SK-N-SH (cell line): Measurements from ENCODE around the gene DOHH. TPM values are rescaled to one million over a fixed set of nuclear protein-coding genes. Genes with fewer than 3 reads are reported as not detected.

ENCODE experiments used
- CTCF ChIA-PET: fragments of 300-600, 350-600 bp; formaldehyde crosslinking; extraction: SDS; loops from one replicate; lab custom pipeline; 2021; lab: Yijun Ruan, JAX
- POLR2A ChIA-PET: fragments of 350-600 bp; sonication (Branson Sonifier 250); formaldehyde crosslinking; extraction: SDS; loops from one replicate; lab custom pipeline; 2020; ENCODE audit warnings: antibody characterized with exemption, inconsistent platforms; lab: Yijun Ruan, JAX
- DNase-seq: peaks from one replicate; pipeline ENCODE4 v3.0.0; 2012
- H2AFZ ChIP-seq: fragments of 200-600 bp; sonication (generic); 2 replicates; pipeline ENCODE4 v1.8.1; 2016; ENCODE audit warnings: antibody characterized with exemption, mild to moderate bottlenecking, low read depth
- H3F3A ChIP-seq: fragments of 200-600 bp; sonication (generic); replicated peaks from 2 replicates; pipeline ENCODE3; 2016; ENCODE audit warnings: antibody characterized with exemption, mild to moderate bottlenecking; ENCODE audit not compliant: insufficient read depth
- H3K27ac ChIP-seq, 2 experiments: fragments of 200-500 bp in 1 of 2; fragments of 200-600 bp in 1 of 2; sonication (Bioruptor generic) in 1 of 2; sonication (generic), shearing (Covaris generic) in 1 of 2; 2 replicates each; pipeline versions ENCODE4 v1.5.1 to v1.6.1; 2014 to 2016; ENCODE audit warnings: low read depth in 2 of 2, inconsistent platforms in 1 of 2, low read length in 1 of 2, mild to moderate bottlenecking in 1 of 2, mixed read lengths in 1 of 2
- H3K27me3 ChIP-seq: fragments of 200-600 bp; sonication (generic), shearing (Covaris generic); 2 replicates; pipeline ENCODE4 v1.6.1; 2016; ENCODE audit warnings: mixed run types; ENCODE audit not compliant: insufficient read depth
- H3K36me3 ChIP-seq, 2 experiments: fragments of 200-500 bp in 1 of 2; fragments of 200-600 bp in 1 of 2; sonication (Bioruptor generic) in 1 of 2; sonication (generic) in 1 of 2; replicated peaks in 1 of 2; 2 replicates each; pipeline versions ENCODE3 to v1.5.1; 2014 to 2016; ENCODE audit warnings: low read length in 1 of 2, mild to moderate bottlenecking in 1 of 2; ENCODE audit not compliant: insufficient read depth in 2 of 2, control insufficient read depth in 1 of 2
- H3K4me1 ChIP-seq, 2 experiments: fragments of 200-500 bp in 1 of 2; fragments of 200-600 bp in 1 of 2; sonication (Bioruptor generic) in 1 of 2; sonication (generic), shearing (Covaris generic) in 1 of 2; 2 replicates each; pipeline versions ENCODE4 v1.5.1 to v1.6.1; 2014 to 2016; ENCODE audit warnings: low read depth in 1 of 2, low read length in 1 of 2, mixed run types in 1 of 2; ENCODE audit not compliant: insufficient read depth in 2 of 2, control insufficient read depth in 1 of 2
- H3K4me2 ChIP-seq: fragments of 200-600 bp; sonication (generic), shearing (Covaris generic); 2 replicates; pipeline ENCODE4 v1.6.1; 2017; ENCODE audit warnings: mixed run types
- H3K4me3 ChIP-seq, 2 experiments: fragments of 200-500 bp in 1 of 2; fragments of 200-600 bp in 1 of 2; sonication (Bioruptor generic) in 1 of 2; sonication (generic), shearing (Covaris generic) in 1 of 2; 2 replicates each; pipeline versions ENCODE4 v1.5.1 to v1.8.1; 2014 to 2016; ENCODE audit warnings: low read depth in 2 of 2, inconsistent platforms in 1 of 2, low read length in 1 of 2, mild to moderate bottlenecking in 1 of 2, mixed read lengths in 1 of 2, moderate library complexity in 1 of 2
- H3K79me2 ChIP-seq: fragments of 200-600 bp; sonication (generic); 2 replicates; pipeline ENCODE4 v1.8.1; 2017; ENCODE audit warnings: mild to moderate bottlenecking; ENCODE audit not compliant: insufficient read depth
- H3K9ac ChIP-seq: fragments of 200-600 bp; sonication (generic); 2 replicates; pipeline ENCODE4 v1.6.1; 2017; ENCODE audit warnings: mixed run types
- H3K9me2 ChIP-seq: fragments of 200-600 bp; sonication (generic); 2 replicates; pipeline ENCODE4 v1.6.1; 2017; ENCODE audit warnings: mixed run types
- H3K9me3 ChIP-seq: fragments of 200-600 bp; sonication (generic); 2 replicates; pipeline ENCODE4 v1.6.1; 2017; ENCODE audit warnings: mixed run types, mild to moderate bottlenecking, moderate library complexity
- H4K20me1 ChIP-seq: fragments of 200-600 bp; sonication (generic); 2 replicates; pipeline ENCODE4 v1.6.1; 2017; ENCODE audit warnings: mild to moderate bottlenecking, mixed run types; ENCODE audit not compliant: insufficient read depth
- CHD2 ChIP-seq: fragments of 150-350 bp; IDR thresholded peaks from 2 replicates; pipeline ENCODE4 v1.6.1; 2018; ENCODE audit warnings: low read length; ENCODE audit not compliant: partially characterized antibody
- ELF1 ChIP-seq: IDR thresholded peaks from 2 replicates; pipeline ENCODE4 v1.4.0; 2012
- EZH2phosphoT487 ChIP-seq: fragments of 200-600 bp; sonication (generic); IDR thresholded peaks from 2 replicates; pipeline ENCODE4 v1.6.1; 2017; ENCODE audit warnings: low read depth, mixed run types, mild to moderate bottlenecking, antibody characterized with exemption, moderate library complexity, borderline replicate concordance
- FOSL2 ChIP-seq: IDR thresholded peaks from 2 replicates; pipeline ENCODE4 v1.4.0; 2012; ENCODE audit warnings: low read depth, mild to moderate bottlenecking, moderate library complexity, borderline replicate concordance
- GATA2 ChIP-seq: sonication (generic); formaldehyde crosslinking; IDR thresholded peaks from 2 replicates; pipeline ENCODE4 v1.5.0; 2020; ENCODE audit warnings: mild to moderate bottlenecking, missing genetic modification reagents
- JUND ChIP-seq: IDR thresholded peaks from 2 replicates; pipeline ENCODE4 v1.4.0; 2012
- MXI1 ChIP-seq: IDR thresholded peaks from 2 replicates; pipeline ENCODE4 v1.6.1; 2012; ENCODE audit warnings: mild to moderate bottlenecking, low read depth, low read length, improper control_type of control experiment
- PBX3 ChIP-seq: IDR thresholded peaks from 2 replicates; pipeline ENCODE4; 2012
- RAD21 ChIP-seq: IDR thresholded peaks from 2 replicates; pipeline ENCODE4 v1.6.1; 2012; ENCODE audit warnings: mild to moderate bottlenecking, low read length
- RCOR1 ChIP-seq: fragments of 150-350 bp; IDR thresholded peaks from 2 replicates; pipeline ENCODE4 v1.6.1; 2017; ENCODE audit warnings: antibody characterized with exemption, low read length
- REST ChIP-seq: IDR thresholded peaks from 2 replicates; pipeline ENCODE4 v1.6.1; 2012; ENCODE audit warnings: mild to moderate bottlenecking, low read depth, low read length, moderate library complexity
- RFX5 ChIP-seq: IDR thresholded peaks from 2 replicates; pipeline ENCODE4 v1.6.1; 2012; ENCODE audit warnings: mild to moderate bottlenecking, improper control_type of control experiment, low read length
- SMC3 ChIP-seq: IDR thresholded peaks from 2 replicates; pipeline ENCODE4 v1.6.1; 2012; ENCODE audit warnings: low read depth, low read length, improper control_type of control experiment
- USF1 ChIP-seq: IDR thresholded peaks from 2 replicates; pipeline ENCODE4 v1.4.0; 2012; ENCODE audit warnings: low read depth, borderline replicate concordance
- YY1 ChIP-seq: IDR thresholded peaks from 2 replicates; pipeline ENCODE4 v1.4.0; 2012; ENCODE audit warnings: low read depth, mild to moderate bottlenecking
- ZBTB33 ChIP-seq: IDR thresholded peaks from 2 replicates; pipeline ENCODE4 v1.4.0; 2012; ENCODE audit warnings: low read depth, borderline replicate concordance
- WGBS: methylation state at CpG from one replicate; pipeline ENCODE4 v1.1.6; 2017; ENCODE audit warnings: low lambda C conversion rate; 5-methylcytosine and 5-hydroxymethylcytosine counted together
- polyA plus RNA-seq, 3 experiments: library from polyadenylated mRNA; depleted of rRNA; stranded (reverse); fragments of >200 nt; gene quantifications; 2 replicates each; pipeline ENCODE4 v1.2.3, GENCODE V29; 2012

DOHH gene
- polyA plus RNA-seq, 1 of the 3 experiments (the other 2 are of a cell fraction) = 14.3 TPM

- Histone ChIP-seq H3K9me2 (no peaks in the 10 kb centered on the region), H3F3A (peaks cover 10% of the 10 kb centered on the region), H3K36me3 (peaks cover 21 to 37% of the 10 kb centered on the region in 2 experiments), H3K79me2 (peaks cover 35% of the 10 kb centered on the region; the same call in 1 of the 2 replicates), H3K27me3 (no peaks in the 10 kb centered on the region), H3K9me3 (no peaks in the 10 kb centered on the region), H3K4me3 (no peak overlapping the region), H3K27ac (no peak overlapping the region), H3K9ac (no peak overlapping the region), H2AFZ (no peak overlapping the region), H4K20me1 (peaks cover 31% of the 10 kb centered on the region), H3K4me2 (no peak overlapping the region), H3K4me1 (peaks cover 8 to 32% of the 10 kb centered on the region in 2 experiments; a peak in 2 of 4 replicates)
- POLR2A ChIA-PET = no interaction called here
- TF ChIP-seq ELF1 (no peak), EZH2phosphoT487 (no peak)
- CTCF ChIA-PET = interaction anchor here (1.0 to 2.5 kb wide), 2 partner anchors 17 to 21 kb away, joined by 3 to 7 read pairs; no protein-coding TSS in a partner anchor
- WGBS = 89% methylated on average over 24 of the region's 37 CpGs
- DNase-seq = peak; percentile 32
Observed at GRCh38 chr19:3455960-3456601, 44.4 kb downstream of the DOHH start.

- no peaks in the 10 kb centered on the region for H3K9me3 ChIP-seq
- H3K27ac ChIP-seq = no peak overlapping the region
- no peak overlapping the region for H2AFZ ChIP-seq
- H3K79me2 ChIP-seq = peaks cover 32% of the 10 kb centered on the region; the same call in 1 of the 2 replicates
- peak; percentile 27 for DNase-seq
- H3F3A ChIP-seq = peaks cover 12% of the 10 kb centered on the region
- WGBS = 94% methylated on average over 7 of the region's 7 CpGs
- H3K36me3 ChIP-seq = peaks cover 19 to 37% of the 10 kb centered on the region in 2 experiments
- POLR2A ChIA-PET = no interaction called here
- CTCF ChIA-PET = interaction anchor here (2.5 kb wide), 1 partner anchor 18 kb away, joined by 7 read pairs; no protein-coding TSS in a partner anchor
- H3K9ac ChIP-seq = no peak overlapping the region
- peaks cover 8 to 32% of the 10 kb centered on the region in 2 experiments; a peak in 2 of 4 replicates for H3K4me1 ChIP-seq
- H3K9me2 ChIP-seq = no peaks in the 10 kb centered on the region
- H4K20me1 ChIP-seq = peaks cover 34% of the 10 kb centered on the region
- H3K4me2 ChIP-seq = no peak overlapping the region
- no peak overlapping the region for H3K4me3 ChIP-seq
- TF ChIP-seq JUND = no peak
- TF ChIP-seq SMC3 = no peak
- no peak for TF ChIP-seq MXI1
- no peak for TF ChIP-seq YY1
- no peak for TF ChIP-seq USF1
- no peak for TF ChIP-seq RFX5
- TF ChIP-seq REST = no peak
- TF ChIP-seq CHD2 = no peak
- no peak for TF ChIP-seq GATA2 (CRISPR knock-in tag)
- no peak for TF ChIP-seq ZBTB33
- TF ChIP-seq PBX3 = no peak
- no peak for TF ChIP-seq RAD21
- no peak for TF ChIP-seq RCOR1
- no peak for TF ChIP-seq FOSL2
- H3K27me3 ChIP-seq = no peaks in the 10 kb centered on the region
Observed at GRCh38 chr19:3455393-3455955, 45.0 kb downstream of the DOHH start.
